Neuronal stem cell (in vitro differentiated cells): Measurements from ENCODE around the gene OMA1.
A peak's percentile ranks its signal among the peaks of the same experiment; 100 is the strongest.

ENCODE experiments used
- DNase-seq: peaks from one replicate; pipeline ENCODE4 v3.0.0-alpha.2; 2013; ENCODE audit warnings: low spot score
- H2AFZ ChIP-seq: one replicate; pipeline ENCODE4 v1.6.1; 2013; ENCODE audit warnings: mild to moderate bottlenecking, low read length, inconsistent platforms
- H2AK5ac ChIP-seq: 2 replicates; pipeline ENCODE4 v1.6.1; 2013; ENCODE audit warnings: low read depth, mild to moderate bottlenecking, inconsistent platforms, low read length, moderate library complexity, mixed read lengths
- H2BK120ac ChIP-seq: 2 replicates; pipeline ENCODE4 v1.6.1; 2013; ENCODE audit warnings: low read depth, mild to moderate bottlenecking, inconsistent platforms, low read length, moderate library complexity, mixed read lengths
- H2BK12ac ChIP-seq: one replicate; pipeline ENCODE4 v1.6.1; 2013; ENCODE audit warnings: low read length, inconsistent platforms
- H2BK15ac ChIP-seq: 2 replicates; pipeline ENCODE4 v1.6.1; 2013; ENCODE audit warnings: mild to moderate bottlenecking, low read length, inconsistent platforms, mixed read lengths
- H2BK5ac ChIP-seq: one replicate; pipeline ENCODE4 v1.6.1; 2013; ENCODE audit warnings: inconsistent platforms, mild to moderate bottlenecking, low read length, moderate library complexity
- H3K14ac ChIP-seq: one replicate; pipeline ENCODE4 v1.6.1; 2013; ENCODE audit warnings: low read length, inconsistent platforms
- H3K18ac ChIP-seq: 2 replicates; pipeline ENCODE4 v1.6.1; 2013; ENCODE audit warnings: low read length, inconsistent platforms
- H3K23ac ChIP-seq: 2 replicates; pipeline ENCODE4 v1.6.1; 2013; ENCODE audit warnings: low read depth, mild to moderate bottlenecking, mixed read lengths, low read length, inconsistent platforms; ENCODE audit not compliant: poor library complexity
- H3K27ac ChIP-seq: replicated peaks from 3 replicates; pipeline ENCODE4 v1.5.1; 2013; ENCODE audit warnings: low read length, inconsistent platforms
- H3K27me3 ChIP-seq, 3 experiments: 2 replicates each; pipeline ENCODE4 v1.6.1; 2013; ENCODE audit warnings: low read length in 3 of 3, mild to moderate bottlenecking in 2 of 3, inconsistent platforms in 1 of 3, low read depth in 1 of 3, mixed read lengths in 1 of 3, moderate library complexity in 1 of 3; ENCODE audit not compliant: control insufficient read depth in 3 of 3, insufficient read depth in 3 of 3
- H3K36me3 ChIP-seq, 2 donors: replicated peaks in 1 of 2; 2 replicates each; pipeline ENCODE4 v1.6.1; 2013; ENCODE audit warnings: low read length in 2 of 2; ENCODE audit not compliant: control insufficient read depth in 2 of 2, insufficient read depth in 2 of 2
- H3K4ac ChIP-seq: 2 replicates; pipeline ENCODE4 v1.6.1; 2013; ENCODE audit warnings: inconsistent platforms, mild to moderate bottlenecking, low read length, moderate library complexity
- H3K4me1 ChIP-seq, 2 donors: 1 replicate in 1 of 2; 2 replicates in 1 of 2; pipeline ENCODE4 v1.6.1; 2013; ENCODE audit warnings: low read length in 2 of 2, low read depth in 1 of 2; ENCODE audit not compliant: control insufficient read depth in 2 of 2, insufficient read depth in 1 of 2
- H3K4me2 ChIP-seq: one replicate; pipeline ENCODE4 v1.6.1; 2013; ENCODE audit warnings: mild to moderate bottlenecking, low read length, inconsistent platforms; ENCODE audit not compliant: insufficient read depth, poor library complexity, severe bottlenecking
- H3K4me3 ChIP-seq, 2 donors: 2 replicates each; pipeline ENCODE4 v1.5.1; 2013; ENCODE audit warnings: low read length in 2 of 2, mild to moderate bottlenecking in 2 of 2, inconsistent platforms in 1 of 2, moderate library complexity in 1 of 2
- H3K79me1 ChIP-seq: one replicate; pipeline ENCODE4 v1.6.1; 2013; ENCODE audit warnings: low read depth, mild to moderate bottlenecking, inconsistent platforms, low read length, moderate library complexity
- H3K9ac ChIP-seq: one replicate; pipeline ENCODE4 v1.6.1; 2013; ENCODE audit warnings: mild to moderate bottlenecking, low read depth, low read length, inconsistent platforms; ENCODE audit not compliant: poor library complexity
- H3K9me3 ChIP-seq, 2 donors: replicated peaks in 1 of 2; 2 replicates each; pipeline versions ENCODE3 to v1.6.1; 2013; ENCODE audit warnings: low read length in 2 of 2, mild to moderate bottlenecking in 2 of 2, inconsistent platforms in 1 of 2, low read depth in 1 of 2, mixed read lengths in 1 of 2, moderate library complexity in 1 of 2; ENCODE audit not compliant: control insufficient read depth in 2 of 2, insufficient read depth in 1 of 2
- H4K8ac ChIP-seq: one replicate; pipeline ENCODE4 v1.6.1; 2013; ENCODE audit warnings: low read depth, mild to moderate bottlenecking, inconsistent platforms, low read length, moderate library complexity
- H4K91ac ChIP-seq: one replicate; pipeline ENCODE4 v1.6.1; 2013; ENCODE audit warnings: low read length, low read depth, mild to moderate bottlenecking, inconsistent platforms; ENCODE audit not compliant: poor library complexity
- WGBS, 2 donors: extraction: QIAGEN DNeasy Blood & Tissue Kit; methylation state at CpG; one replicate each; pipeline ENCODE4 v1.1.7; 2013; ENCODE audit warnings: missing lambda C conversion rate in 2 of 2, mixed read lengths in 1 of 2; ENCODE audit not compliant: insufficient read length in 2 of 2, insufficient replicate concordance in 1 of 2; ENCODE audit errors: extremely low coverage in 2 of 2; 5-methylcytosine and 5-hydroxymethylcytosine counted together

The OMA1 gene

DNA sequence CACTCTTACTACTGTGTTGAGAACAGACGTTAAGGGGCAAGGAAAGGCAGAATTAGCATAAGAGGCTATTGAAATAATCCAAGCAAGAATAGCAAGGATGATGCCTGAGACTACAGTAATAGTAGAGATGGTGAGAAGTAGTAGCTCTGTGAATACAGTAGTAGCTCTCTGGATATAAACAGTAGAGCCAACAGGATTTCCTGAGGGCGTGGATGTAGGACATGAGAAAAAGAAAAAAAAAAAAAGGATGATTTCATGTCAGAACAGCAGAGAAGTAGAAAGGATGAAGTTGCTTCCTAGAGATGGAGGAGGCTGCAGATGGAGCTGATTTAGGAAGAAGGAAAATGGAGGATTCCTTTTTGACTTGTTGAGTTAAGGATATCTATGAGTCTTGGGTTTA lies 112.3 kb downstream of the OMA1 start:
- Histone ChIP-seq H3K27ac (no peak overlapping the region), H2BK15ac (no peak overlapping the region), H3K23ac (no peak overlapping the region), H3K4me3 (no peak overlapping the region), H3K79me1 (no peaks in the 10 kb centered on the region), H2BK5ac (no peak overlapping the region), H3K14ac (no peak overlapping the region), H2AK5ac (no peak overlapping the region), H2BK120ac (no peak overlapping the region), H3K4me2 (no peak overlapping the region), H2BK12ac (no peak overlapping the region), H3K36me3 (no peaks in the 10 kb centered on the region), H4K8ac (no peak overlapping the region), H4K91ac (no peak overlapping the region), H3K4me1 (peaks cover 12 to 14% of the 10 kb centered on the region in 2 donors), H2AFZ (no peak overlapping the region), H3K18ac (no peak overlapping the region), H3K9me3 (no peaks in the 10 kb centered on the region), H3K9ac (no peak overlapping the region), H3K4ac (no peak overlapping the region), H3K27me3 (no peaks in the 10 kb centered on the region)
- no peak for DNase-seq
- no CpG with 5 or more reads among the region's 2 CpGs for WGBS, 2 donors

DNA sequence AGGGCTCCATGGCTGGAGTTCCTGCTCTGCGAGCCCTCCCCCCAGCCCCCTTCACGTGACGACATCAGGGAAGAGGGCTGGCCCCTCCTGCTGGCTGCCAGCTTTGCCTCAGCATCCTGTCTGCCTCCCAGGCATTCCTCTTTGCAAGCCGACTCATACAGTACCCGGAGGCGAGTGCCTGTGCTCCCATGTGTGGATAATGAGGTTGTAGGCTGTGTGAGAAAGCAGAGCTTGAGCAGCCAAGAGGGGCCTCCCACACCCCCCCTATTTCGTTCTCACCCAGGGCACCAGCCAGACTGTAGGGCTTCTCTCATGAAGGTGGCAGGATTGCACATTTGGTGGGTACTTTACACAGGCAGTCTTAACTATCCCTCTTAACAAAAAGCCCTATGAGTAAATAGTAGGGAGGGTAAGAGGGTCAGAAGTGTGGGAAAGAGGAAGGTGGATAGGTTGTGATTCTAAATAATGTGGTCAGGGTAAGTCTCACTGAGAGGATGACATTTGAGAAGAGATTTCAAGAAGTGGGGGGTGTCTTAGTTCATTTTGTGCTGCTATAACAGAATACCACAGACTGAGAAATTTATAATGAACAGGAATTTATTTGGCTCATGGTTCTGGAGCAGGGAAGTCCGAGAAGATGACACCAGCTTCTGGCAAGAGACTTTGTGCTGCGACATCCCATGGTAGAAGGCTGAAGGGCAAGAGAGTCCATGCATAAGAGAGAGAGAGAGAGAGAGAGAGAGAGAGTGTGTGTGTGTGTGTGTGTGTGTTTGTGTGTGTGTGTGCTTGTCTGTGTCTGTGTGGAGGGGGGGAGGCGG lies 113.5 kb downstream of the OMA1 start:
- H3K79me1 ChIP-seq: no peaks in the 10 kb centered on the region
- H2AK5ac ChIP-seq: no peak overlapping the region
- H2BK5ac ChIP-seq: no peak overlapping the region
- no peak overlapping the region for H3K4me3 ChIP-seq
- H2BK12ac ChIP-seq: no peak overlapping the region
- WGBS, 2 donors: no CpG with 5 or more reads among the region's 10 CpGs
- peak overlapping the region; percentile 12 for H3K18ac ChIP-seq
- peak overlapping the region; percentile 79 for H2AFZ ChIP-seq
- H3K27ac ChIP-seq: peak overlapping the region; percentile 69
- DNase-seq: peak; percentile 69
- H3K27me3 ChIP-seq: no peaks in the 10 kb centered on the region
- H3K4me1 ChIP-seq: peaks cover 7 to 14% of the 10 kb centered on the region in 2 donors
- H3K23ac ChIP-seq: no peak overlapping the region
- no peak overlapping the region for H4K91ac ChIP-seq
- H2BK15ac ChIP-seq: no peak overlapping the region
- no peak overlapping the region for H3K4me2 ChIP-seq
- H3K9ac ChIP-seq: no peak overlapping the region
- no peak overlapping the region for H3K14ac ChIP-seq
- no peaks in the 10 kb centered on the region for H3K36me3 ChIP-seq
- peak overlapping the region; percentile 14 for H2BK120ac ChIP-seq
- no peak overlapping the region for H4K8ac ChIP-seq
- H3K9me3 ChIP-seq: no peaks in the 10 kb centered on the region
- H3K4ac ChIP-seq: no peak overlapping the region

DNA sequence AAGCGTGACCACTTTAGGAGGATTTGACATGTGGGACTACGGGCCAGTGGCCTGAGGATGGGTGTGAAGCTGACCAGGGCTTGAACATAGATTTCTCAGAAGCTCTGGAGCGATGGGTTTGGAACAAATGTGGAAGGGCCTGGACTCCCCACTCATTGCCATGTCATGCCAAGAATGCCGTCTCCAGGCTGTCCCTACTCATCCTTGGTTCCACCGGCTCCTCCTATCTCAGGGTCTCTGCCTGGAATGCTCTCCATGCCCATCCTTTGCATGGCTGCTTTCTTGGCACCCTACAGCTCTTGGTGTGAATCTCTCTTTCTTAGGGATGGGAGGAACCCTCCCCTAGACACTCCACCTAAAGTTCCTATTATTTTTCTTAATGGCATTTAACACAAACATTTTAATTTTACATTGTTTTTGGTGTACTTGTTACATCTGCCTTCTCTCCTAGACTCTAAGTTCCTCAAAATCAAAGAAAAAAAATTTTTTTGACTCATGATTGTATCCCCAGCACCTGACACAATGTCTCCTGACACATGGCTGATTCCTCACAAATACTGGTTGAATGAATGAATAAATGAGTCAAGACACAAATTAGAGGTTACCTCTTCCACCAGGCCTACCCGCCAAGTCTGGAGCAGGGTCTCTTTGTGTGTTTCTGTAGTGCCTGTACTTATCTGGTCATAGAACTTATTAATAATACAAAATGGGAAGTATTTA lies 114.5 kb downstream of the OMA1 start:
- Histone ChIP-seq H2BK12ac (no peak overlapping the region), H3K79me1 (no peaks in the 10 kb centered on the region), H3K27me3 (no peaks in the 10 kb centered on the region), H3K27ac (no peak overlapping the region), H2BK120ac (peak overlapping the region; percentile 14), H2BK5ac (no peak overlapping the region), H3K4me2 (no peak overlapping the region), H3K36me3 (no peaks in the 10 kb centered on the region), H4K8ac (no peak overlapping the region), H2AK5ac (no peak overlapping the region), H3K4ac (no peak overlapping the region), H4K91ac (no peak overlapping the region), H2BK15ac (no peak overlapping the region), H3K23ac (no peak overlapping the region), H3K4me1 (peaks cover 5 to 14% of the 10 kb centered on the region in 2 donors), H2AFZ (peak overlapping the region; percentile 79), H3K14ac (no peak overlapping the region), H3K9me3 (no peaks in the 10 kb centered on the region), H3K9ac (no peak overlapping the region), H3K4me3 (no peak overlapping the region), H3K18ac (no peak overlapping the region)
- DNase-seq: no peak
- no CpG with 5 or more reads among the region's 6 CpGs for WGBS, 2 donors
